Hepatocyte (in vitro differentiated cells): ENCODE data around the gene ZFP92. TPM values are rescaled to one million over a fixed set of nuclear protein-coding genes. Genes with fewer than 3 reads are reported as not detected.

Source experiments
- DNase-seq: peaks from one replicate; pipeline ENCODE4 v3.0.0-alpha.2; 2016; ENCODE audit warnings: low spot score
- H2AFZ ChIP-seq: fragments of 200-600 bp; sonication (generic); 2 replicates; pipeline ENCODE4 v1.6.0; 2016; ENCODE audit warnings: antibody characterized with exemption, mild to moderate bottlenecking
- H3K27ac ChIP-seq: fragments of 200-600 bp; sonication (generic); 2 replicates; pipeline ENCODE4 v1.5.1; 2016; ENCODE audit warnings: mild to moderate bottlenecking
- H3K27me3 ChIP-seq: fragments of 200-600 bp; sonication (generic); 2 replicates; pipeline ENCODE4 v1.6.1; 2016
- H3K36me3 ChIP-seq: fragments of 200-600 bp; sonication (generic); replicated peaks from 2 replicates; pipeline ENCODE4 v1.5.1; 2016; ENCODE audit warnings: low read depth; ENCODE audit not compliant: insufficient read depth
- H3K4me1 ChIP-seq: fragments of 200-600 bp; sonication (generic); 2 replicates; pipeline ENCODE4 v1.5.1; 2016; ENCODE audit warnings: mild to moderate bottlenecking, moderate library complexity; ENCODE audit not compliant: insufficient read depth
- H3K4me2 ChIP-seq: fragments of 200-600 bp; sonication (generic); 2 replicates; pipeline ENCODE4 v1.6.0; 2016
- H3K4me3 ChIP-seq: fragments of 200-600 bp; sonication (generic); 2 replicates; pipeline ENCODE4 v1.5.1; 2016; ENCODE audit warnings: mild to moderate bottlenecking
- H3K79me2 ChIP-seq: fragments of 200-600 bp; sonication (generic); 2 replicates; pipeline ENCODE4 v1.6.0; 2017; ENCODE audit warnings: mild to moderate bottlenecking
- H3K9me2 ChIP-seq: fragments of 200-600 bp; sonication (generic); replicated peaks from 2 replicates; pipeline ENCODE4 v1.6.0; 2017; ENCODE audit warnings: mild to moderate bottlenecking; ENCODE audit not compliant: insufficient read depth
- H3K9me3 ChIP-seq: fragments of 200-600 bp; sonication (generic); 2 replicates; pipeline ENCODE4 v1.5.1; 2016; ENCODE audit warnings: low read depth, mild to moderate bottlenecking
- H4K20me1 ChIP-seq: fragments of 200-600 bp; sonication (generic); 2 replicates; pipeline ENCODE4 v1.6.0; 2016; ENCODE audit warnings: mild to moderate bottlenecking; ENCODE audit not compliant: insufficient read depth, poor library complexity, severe bottlenecking
- EZH2 ChIP-seq: fragments of 200-600 bp; sonication (generic); IDR thresholded peaks from 2 replicates; pipeline ENCODE4 v1.6.1; 2016; ENCODE audit warnings: antibody characterized with exemption, mild to moderate bottlenecking, borderline replicate concordance
- EZH2phosphoT487 ChIP-seq: fragments of 200-600 bp; sonication (generic); IDR thresholded peaks from one replicate; pipeline ENCODE4 v1.6.1; 2018; ENCODE audit warnings: antibody characterized with exemption, mild to moderate bottlenecking, low read depth, moderate library complexity; ENCODE audit not compliant: unreplicated experiment, severe bottlenecking
- WGBS: methylation state at CpG from one replicate; pipeline ENCODE4 v1.1.6; 2016; ENCODE audit warnings: low lambda C conversion rate; ENCODE audit errors: missing lambda C conversion rate; 5-methylcytosine and 5-hydroxymethylcytosine counted together
- polyA plus RNA-seq: library from polyadenylated mRNA; unstranded; fragments of >200 nt; fragmentation: Nextera tagmentation; extraction: Ambion mirVana; gene quantifications from 2 replicates; pipeline ENCODE4 v1.2.1, GENCODE V29; 2016
- total RNA-seq: library from RNA; depleted of rRNA; stranded (reverse); fragments of >200 nt; gene quantifications from 2 replicates; pipeline ENCODE4 v1.2.3, GENCODE V29; 2014
- TF ChIP-seq, protein P1 (sequence below): fragments of 200-600 bp; sonication (generic); IDR thresholded peaks from 2 replicates; pipeline ENCODE4 v1.5.1; 2016; ENCODE audit warnings: antibody characterized with exemption, mild to moderate bottlenecking; ENCODE audit not compliant: poor library complexity

ZFP92 gene
- total and polyA plus RNA-seq, 2 experiments from 2014 or later, result 0.33 to 0.90 TPM

DNA sequence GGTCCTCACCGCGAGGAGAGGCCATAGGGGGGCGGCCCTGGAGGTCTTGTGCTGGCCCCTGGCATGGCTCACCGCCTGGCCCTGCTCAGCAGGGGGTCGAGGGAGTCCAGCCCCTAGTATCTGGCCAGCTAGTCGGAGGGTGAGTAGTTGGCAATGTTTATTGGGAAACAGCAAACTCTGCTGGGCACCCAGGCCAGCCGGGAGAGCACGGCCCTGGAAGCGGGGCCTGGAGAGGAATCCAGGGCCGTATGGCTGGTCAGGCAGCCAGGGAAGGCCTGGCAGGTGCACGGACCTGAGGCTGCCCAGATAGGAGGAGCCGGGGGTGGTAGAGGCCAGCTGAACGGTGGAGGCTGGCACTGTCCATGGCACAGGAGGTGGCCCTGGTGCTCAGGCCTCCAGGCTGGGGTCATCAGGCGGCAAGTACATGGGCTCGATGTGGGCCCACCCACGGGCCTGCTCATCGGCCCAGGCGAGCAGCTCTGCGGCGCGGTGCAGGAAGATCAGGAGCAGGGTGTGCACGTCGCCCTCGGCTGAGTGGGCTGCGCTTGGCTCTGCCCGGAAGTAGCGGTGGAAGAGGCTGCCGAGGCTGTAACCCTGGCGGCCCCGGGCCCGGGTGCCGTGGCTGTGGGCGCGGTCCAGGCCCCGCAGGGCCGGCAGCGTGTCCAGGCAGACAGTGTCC, 33.2 kb downstream of the ZFP92 start:
- Histone ChIP-seq H3K4me2 (no peak overlapping the region), H3K27ac (no peak overlapping the region), H3K36me3 (no peaks in the 10 kb centered on the region), H3K79me2 (no peaks in the 10 kb centered on the region), H2AFZ (no peak overlapping the region), H3K27me3 (no peaks in the 10 kb centered on the region), H3K4me3 (no peak overlapping the region), H3K9me3 (no peaks in the 10 kb centered on the region), H4K20me1 (no peaks in the 10 kb centered on the region), H3K9me2 (no peaks in the 10 kb centered on the region), H3K4me1 (no peaks in the 10 kb centered on the region)
- DNase-seq, result no peak
- TF ChIP-seq EZH2, result no peak
- TF ChIP-seq EZH2phosphoT487, result no peak
- TF ChIP-seq, protein P1, sequence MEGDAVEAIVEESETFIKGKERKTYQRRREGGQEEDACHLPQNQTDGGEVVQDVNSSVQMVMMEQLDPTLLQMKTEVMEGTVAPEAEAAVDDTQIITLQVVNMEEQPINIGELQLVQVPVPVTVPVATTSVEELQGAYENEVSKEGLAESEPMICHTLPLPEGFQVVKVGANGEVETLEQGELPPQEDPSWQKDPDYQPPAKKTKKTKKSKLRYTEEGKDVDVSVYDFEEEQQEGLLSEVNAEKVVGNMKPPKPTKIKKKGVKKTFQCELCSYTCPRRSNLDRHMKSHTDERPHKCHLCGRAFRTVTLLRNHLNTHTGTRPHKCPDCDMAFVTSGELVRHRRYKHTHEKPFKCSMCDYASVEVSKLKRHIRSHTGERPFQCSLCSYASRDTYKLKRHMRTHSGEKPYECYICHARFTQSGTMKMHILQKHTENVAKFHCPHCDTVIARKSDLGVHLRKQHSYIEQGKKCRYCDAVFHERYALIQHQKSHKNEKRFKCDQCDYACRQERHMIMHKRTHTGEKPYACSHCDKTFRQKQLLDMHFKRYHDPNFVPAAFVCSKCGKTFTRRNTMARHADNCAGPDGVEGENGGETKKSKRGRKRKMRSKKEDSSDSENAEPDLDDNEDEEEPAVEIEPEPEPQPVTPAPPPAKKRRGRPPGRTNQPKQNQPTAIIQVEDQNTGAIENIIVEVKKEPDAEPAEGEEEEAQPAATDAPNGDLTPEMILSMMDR, result no peak
- WGBS, result 96% methylated on average over 35 of the region's 37 CpGs

DNA sequence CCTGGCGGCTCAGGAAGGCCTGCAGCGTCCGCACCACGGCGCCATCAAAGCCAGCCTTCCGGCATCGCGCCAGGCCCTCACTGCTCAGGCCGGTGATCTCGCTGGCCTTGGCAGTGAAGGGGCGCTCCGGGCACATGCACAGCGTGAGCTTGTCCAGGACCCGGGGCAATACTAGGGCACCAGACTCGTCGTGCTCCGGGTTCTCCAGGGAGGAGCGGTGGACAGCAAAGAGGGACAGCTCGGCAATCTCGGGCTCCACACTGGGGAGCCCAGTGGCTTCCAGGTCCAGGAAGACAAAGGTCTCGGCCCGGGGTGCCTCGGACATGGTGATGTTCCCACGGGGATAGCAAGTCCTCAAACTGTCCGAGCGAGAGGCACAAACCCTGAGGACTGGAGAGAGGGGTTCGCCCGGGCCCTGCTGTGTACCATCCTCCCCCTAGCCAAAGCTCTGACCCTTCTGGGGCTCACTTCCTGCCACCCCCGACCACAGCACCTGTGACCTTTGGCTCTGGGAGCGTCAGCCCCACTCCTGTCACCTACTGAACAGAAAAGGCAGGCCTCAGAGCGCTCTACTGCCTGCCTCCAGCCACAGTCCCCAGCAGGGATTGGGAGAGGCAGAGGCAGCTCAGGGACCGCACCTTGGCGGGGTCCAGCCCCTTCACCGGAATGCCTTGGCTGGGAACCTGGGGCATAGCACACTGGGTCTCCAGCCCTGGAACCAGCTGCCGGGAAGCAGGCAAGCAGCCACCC, 34.0 kb downstream of the ZFP92 start:
- Histone ChIP-seq H4K20me1 (no peaks in the 10 kb centered on the region), H3K9me2 (no peaks in the 10 kb centered on the region), H3K4me3 (no peak overlapping the region), H3K27me3 (no peaks in the 10 kb centered on the region), H3K36me3 (no peaks in the 10 kb centered on the region), H2AFZ (no peak overlapping the region), H3K9me3 (no peaks in the 10 kb centered on the region), H3K4me1 (no peaks in the 10 kb centered on the region), H3K27ac (no peak overlapping the region), H3K79me2 (no peaks in the 10 kb centered on the region), H3K4me2 (no peak overlapping the region)
- WGBS, result 92% methylated on average over 34 of the region's 35 CpGs
- TF ChIP-seq, protein P1, result no peak
- TF ChIP-seq EZH2phosphoT487 (no peak), EZH2 (no peak)
- DNase-seq, result no peak

DNA sequence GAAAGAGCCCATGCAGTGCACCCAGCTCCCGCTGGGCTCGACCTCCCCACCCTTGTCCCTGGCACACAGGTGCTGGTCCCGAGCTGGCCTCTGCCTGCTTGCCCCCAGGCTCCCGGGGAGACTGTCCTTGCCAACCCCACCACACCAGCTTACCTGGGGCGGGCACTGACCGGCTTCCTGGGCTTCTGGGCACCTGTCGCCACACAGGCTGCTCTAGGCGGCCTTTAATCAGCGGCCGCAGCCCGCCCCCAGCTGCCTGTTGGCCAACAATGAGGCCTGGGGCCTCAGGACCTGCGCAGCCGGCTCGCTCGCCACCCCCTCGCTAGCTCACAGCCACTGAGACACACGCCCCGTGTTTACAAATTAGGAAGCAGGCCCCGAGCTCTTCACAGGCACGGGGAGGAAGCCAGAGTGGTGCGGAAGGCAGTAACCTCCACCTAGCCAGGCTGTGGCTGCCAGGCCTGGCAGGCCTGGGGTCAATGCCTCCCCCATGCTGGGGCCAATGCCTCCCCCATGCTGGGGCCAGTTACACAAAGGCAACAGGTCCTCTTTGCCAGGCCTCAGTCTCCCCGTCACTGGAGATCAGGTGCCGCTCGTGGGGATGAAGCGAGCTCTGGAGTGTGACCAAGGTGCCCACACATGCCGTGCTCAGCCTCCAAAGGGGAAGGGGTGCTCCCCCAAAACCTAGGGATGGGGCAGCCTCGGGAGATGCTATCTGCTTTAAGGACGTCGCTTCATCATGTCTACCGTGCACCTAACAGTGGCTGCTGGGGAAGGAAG, 34.8 kb downstream of the ZFP92 start, which contains the start of gene TREX2:
TSS of gene TREX2 (minus strand) at position 201 of the 780 bp plus-strand sequence. CDS start 626 bp downstream, outside the sequence.
- DNase-seq, result no peak
- H3K4me1 ChIP-seq, result no peaks in the 10 kb centered on the region

More for the DNA sequence above, 34.8 kb downstream of the ZFP92 start, which contains the start of gene TREX2:
- 89% methylated on average over 29 of the region's 30 CpGs for WGBS
- Histone ChIP-seq H3K9me3 (no peaks in the 10 kb centered on the region), H4K20me1 (no peaks in the 10 kb centered on the region), H3K9me2 (no peaks in the 10 kb centered on the region), H3K4me2 (no peak within 1 kb of the TSS), H3K27me3 (no peaks in the 10 kb centered on the region), H3K36me3 (no peaks in the 10 kb centered on the region), H2AFZ (no peak within 1 kb of the TSS), H3K79me2 (no peaks in the 10 kb centered on the region), H3K27ac (no peak within 1 kb of the TSS), H3K4me3 (no peak within 1 kb of the TSS)
- TF ChIP-seq, protein P1, result no peak
- TF ChIP-seq EZH2phosphoT487 (no peak), EZH2 (no peak)
